Stimulated activated CD4-positive, alpha-beta T cell treated with anti-CD3 and anti-CD28 coated beads, TNF-alpha, amount 100 ng/mL, for 1 hour (primary cell): Measurements from ENCODE around the gene IGF2R.

Experiments used
- DNase-seq, 3 donors: peaks; one replicate each; pipeline ENCODE4 v3.0.0-alpha.2; 2020; ENCODE audit warnings: low read depth in 3 of 3, low spot score in 1 of 3

IGF2R gene

DNA sequence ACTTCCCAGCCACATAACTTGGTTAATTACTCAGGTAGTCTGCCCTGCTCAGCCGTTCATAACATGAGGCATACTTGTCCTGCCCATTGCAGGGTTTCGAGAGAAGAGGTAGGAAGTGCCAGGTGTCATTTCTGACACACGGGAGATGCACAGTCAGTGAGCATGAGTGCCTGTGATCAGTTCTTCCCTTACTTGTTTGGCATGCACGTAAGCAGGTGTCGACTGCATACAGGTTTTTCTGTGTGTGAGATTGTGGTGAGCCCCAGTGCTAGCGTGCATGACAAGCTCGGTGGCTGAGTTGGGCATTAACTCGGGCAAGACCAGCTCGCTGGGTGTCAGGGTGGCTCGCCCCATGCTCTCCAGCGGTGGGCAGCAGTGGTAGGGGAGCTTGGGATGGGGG lies 101.5 kb downstream of the IGF2R start:
- DNase-seq = no peak

DNA sequence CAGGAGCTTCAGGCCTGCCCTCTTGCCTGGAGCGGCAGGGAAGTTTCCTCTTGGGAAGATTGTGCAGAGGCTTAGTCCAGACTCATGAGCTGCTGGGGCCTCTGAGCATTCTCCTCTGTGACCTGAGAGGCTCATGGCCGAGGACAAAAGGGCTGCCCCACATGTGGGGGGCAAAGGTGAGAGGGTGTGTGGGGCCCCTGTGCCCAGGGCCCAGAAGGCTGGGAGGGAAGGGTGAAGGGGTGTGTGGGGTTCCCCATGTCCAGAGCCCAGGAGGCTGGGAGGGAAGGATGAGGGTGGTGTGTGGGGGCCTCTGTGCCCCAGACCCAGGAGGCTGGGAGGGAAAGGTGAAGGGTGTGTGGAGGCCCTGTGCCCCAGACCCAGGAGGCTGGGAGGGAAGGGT lies 101.9 kb downstream of the IGF2R start:
- DNase-seq = no peak

GRCh38 chr6:160071805-160072690 lies 103.2 kb downstream of the IGF2R start:
- DNase-seq = no peak

DNA sequence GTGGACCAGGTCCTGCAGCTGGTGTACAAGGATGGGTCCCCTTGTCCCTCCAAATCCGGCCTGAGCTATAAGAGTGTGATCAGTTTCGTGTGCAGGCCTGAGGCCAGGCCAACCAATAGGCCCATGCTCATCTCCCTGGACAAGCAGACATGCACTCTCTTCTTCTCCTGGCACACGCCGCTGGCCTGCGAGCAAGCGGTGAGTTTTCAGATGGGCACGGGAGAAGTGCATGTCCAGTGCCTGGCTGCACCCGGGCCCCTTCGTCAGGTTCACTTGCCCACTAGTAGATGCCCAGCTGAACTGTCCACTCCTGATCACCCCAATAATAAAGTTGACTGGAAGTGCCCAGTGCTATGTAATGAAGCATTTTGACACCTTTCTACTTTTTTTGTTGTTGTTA lies 104.4 kb downstream of the IGF2R start:
- no peak for DNase-seq

- DNase-seq = no peak
Observed at GRCh38 chr6:160076009-160076408, 107.1 kb downstream of the IGF2R start.

- no peak for DNase-seq
Observed at GRCh38 chr6:160077024-160077423, 108.1 kb downstream of the IGF2R start.

DNA sequence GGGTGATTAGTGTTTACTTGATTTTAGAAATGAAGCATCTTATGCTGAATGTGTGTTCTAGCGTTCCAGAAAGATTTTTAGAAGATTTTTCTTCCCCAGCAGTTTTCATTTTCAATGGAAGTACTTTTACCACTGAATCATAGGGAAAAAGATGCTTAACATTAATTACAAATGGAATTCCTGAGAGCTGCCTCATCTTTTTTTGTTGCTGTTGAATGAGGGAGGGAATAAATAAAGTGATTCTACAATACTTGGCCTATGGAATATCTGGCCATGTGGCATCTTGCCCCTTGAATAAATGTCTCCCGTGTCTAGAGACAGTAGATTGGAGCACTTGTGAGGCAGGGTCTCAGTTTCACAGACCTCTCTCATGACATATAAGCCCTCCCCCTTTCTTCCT lies 108.6 kb downstream of the IGF2R start:
- no peak for DNase-seq

- no peak for DNase-seq
Observed at GRCh38 chr6:160078883-160079685, 110.2 kb downstream of the IGF2R start.

- no peak for DNase-seq
Observed at GRCh38 chr6:160079686-160080043, 110.8 kb downstream of the IGF2R start.

DNA sequence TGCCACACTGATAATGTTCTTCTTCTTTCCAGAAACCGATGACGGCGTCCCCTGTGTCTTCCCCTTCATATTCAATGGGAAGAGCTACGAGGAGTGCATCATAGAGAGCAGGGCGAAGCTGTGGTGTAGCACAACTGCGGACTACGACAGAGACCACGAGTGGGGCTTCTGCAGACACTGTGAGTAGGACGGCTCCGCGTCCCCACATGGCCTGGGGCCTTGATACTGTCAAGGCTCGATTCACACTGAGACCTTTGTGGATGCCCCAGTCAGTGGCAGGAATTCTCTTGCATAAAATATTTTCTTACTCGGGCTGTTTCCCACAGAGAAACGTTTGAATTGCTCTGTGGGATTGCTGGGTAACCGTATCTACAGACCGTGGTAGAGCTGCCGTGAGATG lies 111.2 kb downstream of the IGF2R start:
- no peak for DNase-seq

DNA sequence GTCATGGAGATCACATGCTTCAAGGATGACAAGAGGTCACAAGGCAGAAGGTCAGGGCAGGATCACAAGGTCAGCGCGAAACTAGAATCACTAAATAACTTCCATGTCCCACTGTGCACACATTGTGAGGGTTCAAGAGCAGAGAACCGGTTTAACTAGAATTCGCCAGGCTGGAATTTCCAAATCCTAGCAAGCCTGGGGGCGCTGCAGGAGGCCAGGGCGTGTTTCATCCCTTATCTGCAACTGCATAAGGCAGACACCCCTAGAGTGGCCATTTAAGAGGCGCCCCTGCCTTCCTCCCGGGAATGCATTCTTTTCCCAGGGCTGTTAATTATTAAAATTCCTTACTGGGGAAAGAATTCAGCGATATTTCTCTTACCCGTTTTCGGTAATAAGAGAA lies 112.5 kb downstream of the IGF2R start:
- no peak for DNase-seq

- no peak for DNase-seq
Observed at GRCh38 chr6:160082627-160083026, 113.7 kb downstream of the IGF2R start.

DNA sequence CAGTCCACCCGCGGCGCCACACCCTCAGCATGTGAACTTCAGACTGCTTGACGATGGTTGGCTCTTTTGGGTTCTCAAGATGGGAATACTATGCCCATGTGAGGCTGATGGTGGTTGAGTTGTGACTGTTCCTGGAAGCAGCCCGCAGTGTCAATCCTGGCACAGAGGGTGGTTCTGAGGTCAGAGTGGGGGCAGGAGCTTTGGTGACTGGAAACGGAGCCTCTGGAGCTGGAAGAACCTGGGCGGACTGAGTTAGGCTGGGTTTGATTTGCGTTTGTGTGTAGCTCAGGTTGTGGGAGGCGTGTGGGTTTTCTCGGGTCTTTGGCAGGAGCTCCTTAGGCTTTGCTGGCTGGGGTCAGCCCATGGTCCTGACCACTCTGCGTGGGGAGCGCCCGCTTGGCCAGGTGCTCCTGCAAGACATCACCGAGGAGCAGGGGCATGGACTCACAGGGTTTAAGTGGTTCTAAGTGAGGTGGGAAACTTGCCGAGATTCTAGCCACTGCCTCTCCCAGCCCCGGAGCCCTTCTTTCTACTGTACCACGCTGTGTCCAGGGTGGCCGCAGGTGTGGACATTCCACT lies 115.4 kb downstream of the IGF2R start:
- no peak for DNase-seq

GRCh38 chr6:160085226-160085625 lies 116.3 kb downstream of the IGF2R start:
- DNase-seq = no peak

DNA sequence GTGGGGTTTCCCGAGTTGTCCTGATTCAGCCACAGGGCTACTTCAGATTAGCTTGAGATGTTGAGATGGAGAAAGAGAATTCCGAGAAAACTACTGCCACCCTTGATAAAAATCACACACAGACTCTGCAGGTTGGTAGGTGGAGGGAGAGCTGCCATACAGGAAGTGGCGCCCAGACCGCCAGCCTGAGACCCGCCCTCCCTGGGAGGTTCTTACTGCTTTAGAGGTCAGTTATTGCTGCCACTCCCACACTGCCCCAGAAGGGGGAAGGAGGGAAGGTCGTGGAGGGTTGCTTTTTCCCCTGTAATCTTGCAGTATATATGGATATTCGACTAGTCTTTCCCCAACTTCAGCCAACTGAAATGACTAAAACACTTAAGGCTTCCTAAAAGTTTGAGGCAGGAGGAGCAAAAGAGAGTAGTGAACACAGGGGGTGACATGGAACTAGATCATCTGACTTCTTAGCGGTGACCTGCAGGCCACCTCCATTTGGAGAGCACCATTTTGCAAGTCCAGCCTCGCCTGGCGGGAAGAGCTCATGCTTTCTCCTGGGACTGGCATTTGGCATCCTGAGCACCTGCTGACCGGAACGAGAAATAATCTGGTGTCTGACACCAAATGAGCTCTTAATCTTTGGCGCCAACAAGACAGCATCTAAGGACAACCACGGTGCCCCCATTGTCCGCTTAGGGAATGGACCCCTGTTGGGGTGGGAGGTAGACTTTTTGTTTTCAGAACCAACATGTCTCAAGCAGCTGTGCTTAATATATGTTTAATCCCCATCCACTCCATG lies 117.0 kb downstream of the IGF2R start:
- no peak for DNase-seq

- DNase-seq = no peak
Observed at GRCh38 chr6:160086754-160087153, 117.9 kb downstream of the IGF2R start.

GRCh38 chr6:160088069-160088783 lies 119.3 kb downstream of the IGF2R start:
- DNase-seq = no peak

DNA sequence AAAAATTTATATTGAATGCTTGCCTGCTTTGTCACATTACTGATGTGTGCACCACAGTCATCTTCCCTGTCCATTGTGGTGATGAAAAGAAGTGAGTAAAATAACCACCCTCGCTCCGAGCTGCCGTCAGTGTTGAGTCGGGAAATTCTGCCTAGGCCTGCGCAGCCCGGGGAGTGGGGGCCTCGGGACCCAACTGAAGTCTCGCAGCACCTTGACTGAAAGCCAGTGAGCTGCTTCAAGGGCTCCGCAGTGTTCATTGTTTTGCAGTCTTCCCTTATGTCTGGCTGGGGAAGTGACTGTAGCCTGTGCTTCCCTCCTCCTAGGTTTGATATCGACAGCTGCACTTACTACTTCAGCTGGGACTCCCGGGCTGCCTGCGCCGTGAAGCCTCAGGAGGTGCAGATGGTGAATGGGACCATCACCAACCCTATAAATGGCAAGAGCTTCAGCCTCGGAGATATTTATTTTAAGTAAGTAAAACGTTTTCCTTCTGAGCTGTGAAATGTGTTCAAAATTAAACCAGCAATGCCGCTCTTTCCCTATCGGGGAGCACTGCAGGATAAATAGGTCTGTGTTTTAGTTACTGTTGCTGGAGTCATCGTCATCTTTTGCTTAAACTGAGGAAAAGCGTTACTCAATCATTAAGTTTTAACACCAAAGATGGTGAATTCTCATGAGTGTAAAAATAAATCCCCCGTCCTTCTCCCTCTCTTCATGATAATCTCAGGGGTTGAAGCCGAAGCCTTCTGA lies 120.1 kb downstream of the IGF2R start:
- DNase-seq = no peak

- no peak for DNase-seq
Observed at GRCh38 chr6:160089534-160089897, 120.6 kb downstream of the IGF2R start.
